ENCODE results near the gene TRIOBP.
"Not testable (repeated sequence)": the region's sequence is repeated elsewhere in the genome, so short reads cannot be mapped to it uniquely, and the experiment has no call there.

The TRIOBP gene

GRCh38 chr22:37686002-37686982 is 10.6 kb upstream of the TRIOBP start, which contains the start of gene NOL12:
Gene NOL12, plus strand, starts transcription at chr22:37686343. Its CDS starts 50 bp downstream, at chr22:37686393.
- in situ Hi-C loops (cut with HindIII; ENCODE audit: low sequenced_read_pairs), result no loop called here

DNA sequence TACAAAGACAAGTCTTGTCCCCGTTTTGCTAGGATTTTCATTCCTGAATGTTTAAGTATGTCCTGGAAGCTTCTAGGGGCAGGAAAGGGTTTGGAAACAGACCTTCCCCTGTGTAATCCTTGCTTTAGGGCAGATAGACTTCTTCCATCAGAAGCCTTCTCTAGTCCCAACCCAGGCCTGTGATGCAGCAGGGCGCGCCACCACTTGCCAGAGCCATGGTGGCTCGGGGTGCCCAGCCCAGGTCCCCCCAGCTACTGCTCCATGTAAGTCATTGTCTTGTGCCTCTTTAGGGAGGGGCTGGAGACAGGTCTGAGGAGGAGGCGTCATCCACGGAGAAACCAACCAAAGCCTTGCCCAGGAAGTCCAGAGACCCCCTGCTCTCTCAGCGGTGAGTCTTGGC is 6.4 kb upstream of the TRIOBP start:
- in situ Hi-C loops (cut with HindIII; ENCODE audit: low sequenced_read_pairs), result no loop called here

DNA sequence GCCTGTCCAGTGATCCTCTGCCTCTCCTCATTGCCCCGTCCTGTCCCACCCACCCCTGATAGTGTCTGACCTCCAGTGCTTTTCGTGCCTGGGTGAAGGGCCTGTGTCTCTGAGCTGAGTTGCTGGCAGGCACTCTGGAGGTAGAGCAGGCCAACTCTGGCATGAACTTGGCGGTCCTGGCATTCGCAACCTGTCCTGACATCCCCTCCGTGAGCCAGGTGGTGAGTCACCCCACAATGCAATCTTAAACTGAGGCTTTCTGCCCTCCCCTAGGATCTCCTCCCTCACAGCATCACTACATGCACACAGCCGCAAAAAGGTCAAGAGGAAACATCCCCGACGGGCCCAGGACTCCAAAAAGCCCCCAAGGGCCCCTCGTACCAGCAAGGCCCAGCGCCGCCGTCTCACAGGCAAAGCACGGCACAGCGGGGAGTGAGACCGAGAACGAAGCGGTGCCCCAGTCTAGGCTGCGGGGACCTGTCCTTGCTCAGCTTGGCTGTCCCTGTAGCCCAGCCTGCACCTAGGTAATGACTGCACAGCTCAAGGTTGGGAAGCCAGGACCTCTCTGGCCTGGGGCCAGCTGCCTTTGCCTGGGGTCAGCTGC is 5.8 kb upstream of the TRIOBP start:
- in situ Hi-C loops (cut with HindIII; ENCODE audit: low sequenced_read_pairs), result no loop called here

DNA sequence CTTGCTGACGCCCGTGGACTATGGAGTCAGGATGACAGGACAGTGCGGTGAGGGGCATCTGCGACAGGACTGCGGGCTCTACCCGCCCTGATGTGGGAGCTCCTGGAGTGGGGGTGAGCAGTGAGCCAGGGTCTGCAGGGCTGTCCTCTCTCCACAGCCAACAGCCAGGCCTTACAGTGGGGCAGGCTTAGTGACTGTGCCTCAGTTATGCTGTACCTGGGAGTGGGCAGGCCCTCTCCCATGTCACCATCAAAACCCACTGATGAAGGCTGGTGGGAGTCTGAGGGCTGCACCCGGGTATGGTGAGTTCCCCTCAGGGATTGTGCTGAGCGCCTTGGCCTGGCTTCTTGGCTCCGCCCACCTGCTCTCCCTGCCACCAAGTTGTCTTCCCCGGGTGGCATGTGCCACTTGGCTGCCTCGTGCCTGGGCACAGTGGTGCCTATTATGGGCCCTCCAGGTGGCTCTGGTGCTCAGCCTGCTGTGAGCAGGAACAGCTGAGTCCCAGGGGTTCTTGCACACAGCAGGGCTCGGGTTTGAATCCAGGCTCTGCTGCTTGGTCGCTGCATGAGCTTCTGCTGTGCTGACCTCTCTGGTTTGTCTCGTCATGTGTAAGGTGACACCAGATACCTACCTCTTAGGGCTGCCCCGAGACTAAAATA is 4.1 kb upstream of the TRIOBP start:
- in situ Hi-C loops (cut with HindIII; ENCODE audit: low sequenced_read_pairs), result no loop called here

GRCh38 chr22:37694131-37694530 is 2.7 kb upstream of the TRIOBP start:
- in situ Hi-C loops (cut with HindIII; ENCODE audit: low sequenced_read_pairs), result not testable (repeated sequence)

GRCh38 chr22:37696260-37696656 is 590 bp upstream of the TRIOBP start:
- in situ Hi-C loops (cut with HindIII; ENCODE audit: low sequenced_read_pairs), result not testable (repeated sequence)

- in situ Hi-C loops (cut with HindIII; ENCODE audit: low sequenced_read_pairs), result no loop called here
Measured at GRCh38 chr22:37697538-37697835, 639 bp downstream of the TRIOBP start.

DNA sequence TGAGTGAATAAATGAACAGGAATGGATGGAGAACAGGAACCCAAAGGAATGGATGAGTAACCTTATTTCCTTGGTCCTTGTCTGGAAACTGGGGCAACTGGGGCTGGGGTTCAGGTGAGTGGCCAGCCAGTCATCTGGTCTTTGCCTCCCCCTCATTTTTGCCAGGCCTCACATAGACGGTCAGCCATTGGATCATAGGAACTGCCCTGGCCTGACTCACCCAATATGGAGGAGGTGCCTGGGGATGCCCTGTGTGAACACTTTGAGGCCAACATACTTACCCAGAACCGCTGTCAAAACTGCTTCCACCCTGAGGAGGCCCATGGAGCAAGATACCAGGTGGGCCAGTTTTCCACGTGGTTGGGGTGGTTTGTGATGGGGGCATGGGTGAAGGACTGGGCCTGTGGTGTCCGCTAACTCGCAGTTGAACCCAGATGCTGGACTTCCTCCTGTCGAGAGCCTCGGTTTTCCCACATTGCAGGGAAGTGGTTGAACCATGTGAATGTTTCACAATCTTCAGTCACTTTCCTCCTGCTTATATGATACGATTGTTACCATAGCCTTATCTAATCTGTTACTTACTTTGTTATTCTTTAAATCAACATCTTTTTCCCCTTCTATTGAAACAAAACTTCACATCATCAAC is 4.4 kb downstream of the TRIOBP start:
- in situ Hi-C loops (cut with HindIII; ENCODE audit: low sequenced_read_pairs), result no loop called here

- in situ Hi-C loops (cut with HindIII; ENCODE audit: low sequenced_read_pairs), result no loop called here
Measured at GRCh38 chr22:37703906-37704305, 7.1 kb downstream of the TRIOBP start.

GRCh38 chr22:37704645-37705044 is 7.8 kb downstream of the TRIOBP start:
- in situ Hi-C loops (cut with HindIII; ENCODE audit: low sequenced_read_pairs), result no loop called here

- in situ Hi-C loops (cut with HindIII; ENCODE audit: low sequenced_read_pairs), result no loop called here
Measured at GRCh38 chr22:37705205-37705604, 8.4 kb downstream of the TRIOBP start.

GRCh38 chr22:37708580-37709444 is 12.0 kb downstream of the TRIOBP start:
- in situ Hi-C loops (cut with HindIII; ENCODE audit: low sequenced_read_pairs), result no loop called here

GRCh38 chr22:37709445-37709765 is 12.6 kb downstream of the TRIOBP start:
- in situ Hi-C loops (cut with HindIII; ENCODE audit: low sequenced_read_pairs), result no loop called here

DNA sequence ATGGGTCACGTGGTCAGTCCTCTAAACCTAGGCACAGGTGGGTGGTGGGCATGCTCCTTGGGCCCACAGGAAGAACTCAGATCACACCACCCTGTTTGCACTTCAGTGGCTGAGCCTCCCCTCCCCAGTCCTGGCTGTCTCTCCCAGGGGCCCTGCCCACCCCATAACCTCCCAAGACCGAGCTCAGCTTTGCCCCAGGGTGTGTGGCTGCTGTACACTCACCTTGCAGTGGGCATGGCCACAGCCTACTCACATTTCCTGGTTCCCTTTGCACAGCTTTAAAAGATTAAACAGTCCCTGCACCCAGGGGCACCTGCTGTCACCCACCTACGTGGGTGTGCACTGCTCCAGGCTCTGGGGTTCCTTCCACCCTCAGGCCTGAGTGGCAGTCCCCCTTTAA is 13.8 kb downstream of the TRIOBP start:
- in situ Hi-C loops (cut with HindIII; ENCODE audit: low sequenced_read_pairs), result no loop called here

DNA sequence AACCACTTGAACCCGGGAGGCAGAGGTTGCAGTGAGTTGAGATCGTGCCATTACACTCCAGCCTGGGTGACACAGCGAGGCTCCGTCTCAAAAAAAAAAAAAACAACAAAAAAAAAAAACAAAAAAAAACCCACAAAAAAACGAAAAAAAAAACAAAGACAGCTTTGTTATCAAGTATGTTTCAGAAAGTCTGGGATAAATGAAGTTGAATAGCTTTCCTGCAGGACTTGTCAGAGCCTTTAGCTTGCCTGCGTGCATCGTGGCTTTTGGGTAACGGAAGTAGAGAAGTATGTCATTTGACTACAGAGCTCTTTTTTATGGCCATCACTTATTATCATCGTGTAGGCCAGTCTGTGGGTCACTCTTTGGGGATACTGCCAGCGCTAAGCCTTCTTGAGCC is 14.6 kb downstream of the TRIOBP start:
- in situ Hi-C loops (cut with HindIII; ENCODE audit: low sequenced_read_pairs), result no loop called here

DNA sequence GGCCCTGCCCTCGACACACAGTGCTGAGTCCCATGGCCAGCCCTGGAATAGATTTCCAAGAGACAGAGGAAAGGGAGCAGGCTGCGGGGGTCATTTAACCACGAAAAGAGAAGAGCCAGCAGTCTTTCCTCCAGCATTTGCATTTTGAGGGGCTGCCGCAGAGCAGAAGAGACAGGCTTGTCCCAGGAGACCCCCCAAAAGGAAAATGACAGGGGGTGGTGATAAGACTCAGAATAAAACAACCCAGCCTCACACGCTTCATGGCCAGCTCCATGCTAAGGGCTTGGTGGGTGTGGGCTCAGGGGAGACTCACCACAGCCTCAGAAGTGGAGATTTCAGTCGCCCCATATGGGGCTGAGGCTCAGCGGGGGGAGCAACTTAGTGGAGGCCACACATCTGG is 16.9 kb downstream of the TRIOBP start:
- in situ Hi-C loops (cut with HindIII; ENCODE audit: low sequenced_read_pairs), result no loop called here

DNA sequence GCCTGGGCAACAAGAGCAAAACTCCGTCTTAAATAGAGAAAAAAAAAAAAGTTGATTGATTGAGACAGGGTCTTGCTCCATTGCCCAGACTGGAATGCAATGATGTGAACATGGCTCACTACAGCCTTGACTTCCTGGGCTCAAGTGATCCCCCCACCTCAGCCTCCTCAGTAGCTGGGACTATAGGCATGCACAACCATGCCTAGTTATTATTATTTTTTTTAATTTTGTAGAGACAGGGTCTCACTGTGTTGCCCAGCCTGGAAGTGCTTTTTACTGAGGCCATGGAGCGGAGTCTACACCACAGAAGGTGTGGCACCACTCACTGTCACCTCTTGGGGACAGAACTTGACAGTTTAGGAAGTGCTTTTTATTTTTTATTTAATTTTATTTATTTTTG is 17.8 kb downstream of the TRIOBP start:
- in situ Hi-C loops (cut with HindIII; ENCODE audit: low sequenced_read_pairs), result no loop called here

DNA sequence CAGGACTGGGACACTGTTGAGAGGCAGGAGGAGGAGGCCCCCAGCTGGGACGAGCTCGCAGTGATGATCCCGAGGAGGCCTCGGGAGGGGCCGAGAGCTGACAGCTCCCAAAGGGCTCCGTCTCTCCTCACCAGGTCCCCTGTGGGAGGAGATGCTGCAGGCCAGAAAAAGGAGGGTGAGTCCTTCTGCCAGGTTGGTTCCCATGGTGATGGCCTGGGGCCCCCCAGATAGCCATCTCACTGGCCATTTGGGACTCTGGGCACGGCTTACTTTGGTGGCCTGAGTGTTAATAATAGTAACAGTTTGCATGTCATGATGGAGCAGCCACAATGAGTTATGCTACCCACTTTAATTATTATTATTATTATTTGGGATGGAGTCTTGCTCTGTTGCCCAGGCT is 18.9 kb downstream of the TRIOBP start:
- in situ Hi-C loops (cut with HindIII; ENCODE audit: low sequenced_read_pairs), result no loop called here

GRCh38 chr22:37716708-37717107 is 19.9 kb downstream of the TRIOBP start:
- in situ Hi-C loops (cut with HindIII; ENCODE audit: low sequenced_read_pairs), result no loop called here

- in situ Hi-C loops (cut with HindIII; ENCODE audit: low sequenced_read_pairs), result not testable (repeated sequence)
Measured at GRCh38 chr22:37717235-37717634, 20.4 kb downstream of the TRIOBP start.
